CD8-positive, alpha-beta memory T cell (primary cell): ENCODE results near the gene OR10K2. TPM values are rescaled to one million over a fixed set of nuclear protein-coding genes. Genes with fewer than 3 reads are reported as not detected.
"Not testable (repeated sequence)": the region's sequence is repeated elsewhere in the genome, so short reads cannot be mapped to it uniquely, and the experiment has no call there.

Experiments
- CTCF ChIA-PET: fragments of 350-600 bp; sonication (Branson Sonifier 250); formaldehyde crosslinking; loops from one replicate; lab custom pipeline; 2021; ENCODE audit warnings: antibody characterized with exemption; lab: Charles Lee
- POLR2A ChIA-PET: fragments of 350-600 bp; sonication (Branson Sonifier 250); formaldehyde crosslinking; loops from one replicate; lab custom pipeline; 2021; ENCODE audit warnings: antibody characterized with exemption; lab: Charles Lee
- DNase-seq, 5 donors: peaks; one replicate each; pipeline versions ENCODE4 v3.0.0 to v3.0.0-alpha.2; 2020 to 2022; ENCODE audit warnings: mixed read lengths in 1 of 5
- H3K27ac ChIP-seq: one replicate; pipeline ENCODE4 v1.7.0; 2013; ENCODE audit warnings: low read depth, mild to moderate bottlenecking, low read length, moderate library complexity
- H3K27me3 ChIP-seq: 2 replicates; pipeline ENCODE4 v1.7.0; 2013; ENCODE audit warnings: low read length, mild to moderate bottlenecking; ENCODE audit not compliant: insufficient read depth, poor library complexity, severe bottlenecking
- H3K36me3 ChIP-seq: 2 replicates; pipeline ENCODE4 v1.7.0; 2013; ENCODE audit warnings: mild to moderate bottlenecking, low read length, moderate library complexity; ENCODE audit not compliant: insufficient read depth
- H3K4me1 ChIP-seq: 2 replicates; pipeline ENCODE4 v1.7.0; 2013; ENCODE audit warnings: mild to moderate bottlenecking, low read length, moderate library complexity; ENCODE audit not compliant: insufficient read depth
- H3K4me3 ChIP-seq: 2 replicates; pipeline ENCODE4 v1.7.0; 2013; ENCODE audit warnings: mild to moderate bottlenecking, low read length
- H3K9me3 ChIP-seq: 2 replicates; pipeline ENCODE4 v1.7.0; 2013; ENCODE audit warnings: mild to moderate bottlenecking, low read length
- H3K27ac Mint-ChIP-seq, 8 donors: one replicate each; pipeline ENCODE4 v1.8.0; 2020 to 2021; ENCODE audit warnings: mixed read lengths in 8 of 8, mild to moderate bottlenecking in 6 of 8, inconsistent platforms in 3 of 8, moderate library complexity in 3 of 8
- H3K27me3 Mint-ChIP-seq, 2 donors: one replicate each; pipeline ENCODE4 v1.8.0; 2020 to 2021; ENCODE audit warnings: mixed read lengths in 2 of 2, mild to moderate bottlenecking in 1 of 2, moderate library complexity in 1 of 2
- H3K36me3 Mint-ChIP-seq, 3 donors: one replicate each; pipeline ENCODE4 v1.8.0; 2020 to 2021; ENCODE audit warnings: mixed read lengths in 3 of 3, inconsistent platforms in 1 of 3, mild to moderate bottlenecking in 1 of 3
- H3K4me1 Mint-ChIP-seq, 3 donors: one replicate each; pipeline ENCODE4 v1.8.0; 2020 to 2021; ENCODE audit warnings: mixed read lengths in 3 of 3, inconsistent platforms in 1 of 3, mild to moderate bottlenecking in 1 of 3
- H3K4me3 Mint-ChIP-seq, 7 donors: one replicate each; pipeline ENCODE4 v1.8.0; 2020 to 2021; ENCODE audit warnings: mixed read lengths in 7 of 7, mild to moderate bottlenecking in 6 of 7, moderate library complexity in 4 of 7, inconsistent platforms in 2 of 7
- H3K9me3 Mint-ChIP-seq, 5 donors: one replicate each; pipeline ENCODE4 v1.8.0; 2020 to 2022; ENCODE audit warnings: mixed read lengths in 5 of 5, mild to moderate bottlenecking in 3 of 5, moderate library complexity in 2 of 5, inconsistent platforms in 1 of 5
- polyA plus RNA-seq: library from polyadenylated mRNA; unstranded; fragments of 300-500 nt; fragmentation: Illumina TruSeq; gene quantifications from one replicate; pipeline ENCODE4 v1.2.3, GENCODE V29; 2021
- total RNA-seq, 2 experiments: library from RNA; stranded (reverse); gene quantifications; one replicate each; pipeline ENCODE4 v1.2.3, GENCODE V29; 2021

OR10K2 gene
- total and polyA plus RNA-seq, 3 experiments from 2014 or later, result not detected

DNA sequence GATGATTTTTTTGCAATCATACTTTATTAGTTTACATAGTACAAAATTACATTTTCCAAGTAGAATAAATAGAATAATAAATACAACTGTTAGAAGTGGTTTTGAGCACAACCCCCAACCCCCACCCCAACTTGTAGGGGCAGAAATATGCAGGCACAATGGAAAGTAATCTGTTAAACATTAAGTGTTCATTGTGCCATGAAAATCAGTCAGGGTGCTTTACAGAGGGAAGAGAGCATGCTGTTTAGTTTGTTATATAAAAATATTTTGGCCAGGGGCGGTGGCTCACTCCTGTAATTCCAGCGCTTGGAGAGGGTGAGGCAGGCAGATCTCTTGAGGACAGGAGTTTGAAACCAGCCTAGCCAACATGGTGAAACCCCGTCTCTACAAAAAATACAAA is 29.4 kb downstream of the OR10K2 start:
- DNase-seq, result no peak
- H3K4me3 ChIP-seq, result no peak overlapping the region
- H3K27me3 ChIP-seq, result no peaks in the 10 kb centered on the region
- no peak overlapping the region for H3K4me3 Mint-ChIP-seq
- H3K27ac ChIP-seq, result no peak overlapping the region
- no peak overlapping the region for H3K27ac Mint-ChIP-seq
- no peaks in the 10 kb centered on the region for H3K9me3 ChIP-seq
- no peaks in the 10 kb centered on the region for H3K4me1 ChIP-seq
- peaks cover 7 to 40% of the 10 kb centered on the region in 2 donors for H3K27me3 Mint-ChIP-seq
- H3K9me3 Mint-ChIP-seq, result no peaks in the 10 kb centered on the region
- ChIA-PET POLR2A (no interaction called here), CTCF (no interaction called here)
- H3K36me3 ChIP-seq, result no peaks in the 10 kb centered on the region
- H3K36me3 Mint-ChIP-seq, result no peaks in the 10 kb centered on the region
- H3K4me1 Mint-ChIP-seq, result peaks cover 0 to 5% (median 3%) of the 10 kb centered on the region in 3 donors

DNA sequence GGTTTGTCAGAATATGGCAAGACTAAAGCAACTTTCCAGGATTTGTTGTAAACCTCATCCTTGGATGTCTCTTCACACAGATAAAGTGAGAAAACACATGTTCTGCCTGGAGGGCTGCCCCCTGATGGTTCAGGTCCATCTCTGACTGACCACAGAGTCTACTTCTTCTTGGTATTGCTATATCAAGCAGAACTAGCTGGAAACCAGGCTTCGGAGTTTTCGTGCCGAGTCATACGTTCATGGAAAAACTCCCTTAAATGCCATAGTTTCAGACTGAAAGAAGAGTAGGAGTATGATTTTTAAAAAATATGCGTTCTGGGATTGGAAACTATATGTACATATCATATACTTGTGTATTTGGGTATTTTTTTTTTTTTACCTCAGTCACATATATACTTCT is 32.6 kb downstream of the OR10K2 start:
- Mint-ChIP-seq H3K4me3 (no peak overlapping the region), H3K27ac (no peak overlapping the region), H3K4me1 (no peaks in the 10 kb centered on the region), H3K9me3 (no peaks in the 10 kb centered on the region), H3K27me3 (peaks cover 3 to 21% of the 10 kb centered on the region in 2 donors), H3K36me3 (no peaks in the 10 kb centered on the region)
- no peaks in the 10 kb centered on the region for H3K4me1 ChIP-seq
- H3K9me3 ChIP-seq, result no peaks in the 10 kb centered on the region
- no peaks in the 10 kb centered on the region for H3K36me3 ChIP-seq
- ChIA-PET CTCF (no interaction called here), POLR2A (no interaction called here)
- H3K27ac ChIP-seq, result no peak overlapping the region
- no peak overlapping the region for H3K4me3 ChIP-seq
- DNase-seq, result no peak
- no peaks in the 10 kb centered on the region for H3K27me3 ChIP-seq

DNA sequence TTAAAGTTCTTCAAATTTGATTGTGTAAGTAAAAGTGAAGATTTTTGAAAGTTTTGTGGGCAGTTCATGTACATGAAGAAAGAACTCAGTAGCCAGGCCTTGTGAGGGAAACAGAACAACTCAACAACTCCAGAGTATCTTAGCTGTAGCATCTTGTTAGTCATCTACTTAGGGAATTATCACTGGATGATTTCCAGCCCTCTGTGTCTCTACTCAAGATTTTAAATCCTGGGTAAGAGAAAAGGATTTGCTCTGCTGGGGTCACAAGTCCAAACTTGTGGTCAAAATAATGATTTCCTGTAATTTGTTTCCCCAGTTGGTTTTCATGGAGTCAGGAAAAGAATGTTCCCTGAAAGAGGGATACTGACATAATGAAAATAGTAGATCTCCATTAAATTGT is 34.9 kb downstream of the OR10K2 start:
- H3K36me3 Mint-ChIP-seq, result no peaks in the 10 kb centered on the region
- H3K4me3 ChIP-seq, result no peak overlapping the region

DNA sequence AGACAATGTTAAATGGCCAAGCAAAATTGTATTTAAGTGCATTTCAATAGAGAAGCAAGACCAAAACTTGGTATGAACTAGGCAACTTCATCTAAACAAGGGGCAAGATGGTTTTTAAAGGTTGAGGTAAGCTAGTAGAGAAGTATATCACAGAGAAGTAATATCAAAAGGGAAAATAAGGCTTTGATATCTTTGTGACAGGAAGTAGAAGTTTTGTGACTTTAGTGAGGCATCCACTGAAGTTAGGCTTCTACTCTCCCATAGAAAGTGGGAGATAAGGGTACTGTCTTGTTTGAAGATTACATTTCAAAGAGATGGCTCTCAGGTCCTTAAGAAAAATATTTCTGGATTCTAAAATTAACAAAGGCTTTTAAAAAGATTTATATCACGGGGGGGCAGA is 35.7 kb downstream of the OR10K2 start:
- no peak overlapping the region for H3K27ac ChIP-seq
- no peak for DNase-seq

More for the DNA sequence above, 34.9 kb downstream of the OR10K2 start:
- Histone ChIP-seq H3K4me1 (no peaks in the 10 kb centered on the region), H3K9me3 (no peaks in the 10 kb centered on the region), H3K27me3 (no peaks in the 10 kb centered on the region), H3K36me3 (no peaks in the 10 kb centered on the region), H3K27ac (no peak overlapping the region)
- H3K27me3 Mint-ChIP-seq, result peaks cover 5 to 22% of the 10 kb centered on the region in 2 donors
- no peaks in the 10 kb centered on the region for H3K4me1 Mint-ChIP-seq
- CTCF ChIA-PET, result no interaction called here
- no peak overlapping the region for H3K27ac Mint-ChIP-seq
- no peak overlapping the region for H3K4me3 Mint-ChIP-seq
- H3K9me3 Mint-ChIP-seq, result peaks cover 0 to 2% (median 0%) of the 10 kb centered on the region in 5 donors
- POLR2A ChIA-PET, result no interaction called here
- DNase-seq, result no peak

DNA sequence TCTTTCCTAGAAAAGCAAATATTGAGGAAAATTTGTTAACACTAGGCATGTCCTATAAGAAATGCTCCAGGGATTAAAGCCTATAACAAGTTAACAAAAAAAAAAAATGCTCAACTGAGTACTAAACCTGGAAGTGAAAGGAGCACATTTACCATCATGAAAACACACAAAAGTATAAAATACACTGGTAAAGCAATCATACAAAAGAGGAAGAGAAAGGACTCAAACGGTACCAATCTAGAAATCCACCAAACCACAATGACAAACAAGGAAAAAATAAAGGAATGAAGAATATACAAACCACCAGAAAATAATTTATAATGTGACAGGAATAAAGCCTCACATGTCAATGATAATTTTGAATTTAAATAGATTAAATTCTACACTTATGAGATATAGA is 51.2 kb downstream of the OR10K2 start:
- Mint-ChIP-seq H3K4me1 (no peaks in the 10 kb centered on the region), H3K36me3 (no peaks in the 10 kb centered on the region)

More for the DNA sequence above, 35.7 kb downstream of the OR10K2 start:
- Mint-ChIP-seq H3K36me3 (no peaks in the 10 kb centered on the region), H3K4me3 (no peak overlapping the region), H3K9me3 (peaks cover 0 to 2% (median 0%) of the 10 kb centered on the region in 5 donors), H3K4me1 (no peaks in the 10 kb centered on the region), H3K27ac (no peak overlapping the region), H3K27me3 (peaks cover 7 to 19% of the 10 kb centered on the region in 2 donors)
- POLR2A ChIA-PET, result no interaction called here
- Histone ChIP-seq H3K4me3 (no peak overlapping the region), H3K36me3 (no peaks in the 10 kb centered on the region), H3K4me1 (no peaks in the 10 kb centered on the region), H3K27me3 (no peaks in the 10 kb centered on the region), H3K9me3 (no peaks in the 10 kb centered on the region)
- CTCF ChIA-PET, result no interaction called here

DNA sequence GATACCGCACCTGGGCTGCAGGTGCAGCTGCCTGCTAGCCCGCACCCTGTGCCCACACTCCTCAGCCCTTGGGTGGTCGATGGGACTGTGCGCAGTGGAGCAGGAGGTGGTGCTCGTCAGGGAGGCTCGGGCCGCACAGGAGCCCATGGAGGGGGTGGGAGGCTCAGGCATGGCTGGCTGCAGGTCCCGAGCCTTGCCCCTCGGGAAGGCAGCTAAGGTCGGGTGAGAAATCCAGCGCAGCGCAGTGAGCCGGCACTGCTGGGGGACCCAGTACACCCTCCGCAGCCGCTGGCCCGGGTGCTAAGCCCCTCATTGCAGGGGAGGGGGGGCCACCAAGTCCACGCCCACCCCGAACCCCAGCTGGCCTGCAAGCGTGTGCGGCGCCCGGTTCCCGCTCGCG is 51.9 kb downstream of the OR10K2 start:
- H3K36me3 ChIP-seq, H3K4me3 Mint-ChIP-seq, POLR2A ChIA-PET, H3K27ac ChIP-seq, CTCF ChIA-PET, H3K9me3 ChIP-seq, H3K36me3 Mint-ChIP-seq, H3K4me3 ChIP-seq, H3K4me1 ChIP-seq, H3K27me3 ChIP-seq, DNase-seq, H3K27ac Mint-ChIP-seq, H3K4me1 Mint-ChIP-seq: not testable (repeated sequence)
- peaks cover 15 to 24% (median 21%) of the 10 kb centered on the region in 5 donors for H3K9me3 Mint-ChIP-seq
- H3K27me3 Mint-ChIP-seq, result peaks cover 14 to 54% of the 10 kb centered on the region in 2 donors

More for the DNA sequence above, 51.2 kb downstream of the OR10K2 start:
- DNase-seq, result no peak
- H3K36me3 ChIP-seq, result no peaks in the 10 kb centered on the region
- H3K27ac ChIP-seq, result no peak overlapping the region
- ChIA-PET POLR2A (no interaction called here), CTCF (no interaction called here)
- Mint-ChIP-seq H3K9me3 (peaks cover 15 to 24% (median 18%) of the 10 kb centered on the region in 5 donors), H3K27ac (no peak overlapping the region), H3K4me3 (peak overlapping the region in 1 of 7 donors; percentile 14), H3K27me3 (peaks cover 14 to 46% of the 10 kb centered on the region in 2 donors)
- H3K4me3 ChIP-seq, result no peak overlapping the region
- no peaks in the 10 kb centered on the region for H3K9me3 ChIP-seq
- no peaks in the 10 kb centered on the region for H3K27me3 ChIP-seq
- no peaks in the 10 kb centered on the region for H3K4me1 ChIP-seq

DNA sequence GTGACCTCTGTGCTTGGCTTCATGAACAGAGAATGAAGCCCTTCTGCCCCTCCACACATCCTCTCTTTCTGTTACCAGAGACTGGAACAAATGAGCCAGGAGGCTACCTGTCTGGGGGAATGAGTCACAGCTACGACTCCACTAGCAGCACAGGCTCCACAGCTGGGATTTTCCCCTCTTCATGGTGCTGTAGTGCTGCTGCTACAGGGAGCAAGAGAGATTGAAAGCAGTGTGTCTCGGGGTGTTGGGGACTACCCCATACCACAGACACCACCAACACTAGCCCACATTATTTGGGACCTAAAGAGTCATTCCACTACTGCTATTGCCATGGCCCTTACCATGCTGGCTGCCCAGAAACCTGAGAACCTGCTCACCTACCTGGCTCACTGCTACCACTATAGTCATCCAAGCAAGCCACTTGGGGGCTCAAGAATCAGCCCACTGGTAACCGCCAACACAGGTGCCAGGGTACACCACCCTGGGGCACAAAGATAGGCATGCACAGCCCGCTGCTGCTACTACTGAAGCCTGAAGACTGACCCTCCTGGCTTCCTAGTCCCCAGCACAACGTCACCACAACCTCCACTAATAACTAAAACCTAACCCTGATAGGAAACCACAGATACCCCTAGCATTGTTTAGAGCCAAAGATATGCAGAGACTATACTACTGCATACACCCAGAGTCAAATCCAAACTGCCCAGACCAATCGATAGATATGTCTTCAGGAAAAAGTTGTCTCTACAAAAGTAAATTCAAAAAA is 54.7 kb downstream of the OR10K2 start:
- Mint-ChIP-seq H3K27ac (no peak overlapping the region), H3K4me3 (no peak overlapping the region), H3K27me3 (peaks cover 17 to 57% of the 10 kb centered on the region in 2 donors), H3K36me3 (no peaks in the 10 kb centered on the region), H3K9me3 (peaks cover 15 to 24% (median 21%) of the 10 kb centered on the region in 5 donors), H3K4me1 (peaks cover 6 to 7% (median 7%) of the 10 kb centered on the region in 3 donors)
- DNase-seq, result no peak
- Histone ChIP-seq H3K27ac (no peak overlapping the region), H3K36me3 (no peaks in the 10 kb centered on the region), H3K9me3 (no peaks in the 10 kb centered on the region), H3K4me3 (no peak overlapping the region), H3K27me3 (no peaks in the 10 kb centered on the region), H3K4me1 (no peaks in the 10 kb centered on the region)
- CTCF ChIA-PET, result no interaction called here
- POLR2A ChIA-PET, result no interaction called here
